Activated CD4-positive, alpha-beta memory T cell treated with anti-CD3 and anti-CD28 coated beads for 36 hours (primary cell): ENCODE results near the gene POLA1. TPM values are rescaled to one million over a fixed set of nuclear protein-coding genes. Genes with fewer than 3 reads are reported as not detected.
"Not testable (repeated sequence)": the region's sequence is repeated elsewhere in the genome, so short reads cannot be mapped to it uniquely, and the experiment has no call there.

Experiments used
- CTCF ChIA-PET: fragments of 350-600 bp; sonication (Branson Sonifier 250); formaldehyde crosslinking; loops from one replicate; lab custom pipeline; 2021; ENCODE audit warnings: antibody characterized with exemption, inconsistent platforms; lab: Charles Lee
- POLR2A ChIA-PET: fragments of 350-600 bp; sonication (Branson Sonifier 250); formaldehyde crosslinking; loops from one replicate; lab custom pipeline; 2021; ENCODE audit warnings: antibody characterized with exemption; lab: Charles Lee
- DNase-seq: peaks from one replicate; pipeline ENCODE4 v3.0.0-alpha.2; 2020
- H3K27ac Mint-ChIP-seq: one replicate; pipeline ENCODE4 v1.8.0; 2021; ENCODE audit warnings: mixed read lengths
- H3K27me3 Mint-ChIP-seq: one replicate; pipeline ENCODE4 v1.8.0; 2021; ENCODE audit warnings: mixed read lengths
- H3K36me3 Mint-ChIP-seq: one replicate; pipeline ENCODE4 v1.8.0; 2021; ENCODE audit warnings: mixed read lengths
- H3K4me1 Mint-ChIP-seq: one replicate; pipeline ENCODE4 v1.8.0; 2021; ENCODE audit warnings: low read depth, mixed read lengths
- H3K4me3 Mint-ChIP-seq: one replicate; pipeline ENCODE4 v1.8.0; 2021; ENCODE audit warnings: mild to moderate bottlenecking, mixed read lengths
- H3K9me3 Mint-ChIP-seq: one replicate; pipeline ENCODE4 v1.8.0; 2021; ENCODE audit warnings: mixed read lengths
- intact Hi-C: fragments of 100-400 bp; cut with micrococcal nuclease; formaldehyde crosslinking; loops from one replicate; pipeline ENCODE4 v1.15.1; 2023
- total RNA-seq, 2 experiments: library from RNA; stranded (reverse); gene quantifications; one replicate each; pipeline ENCODE4 v1.2.3, GENCODE V29; 2021

POLA1 gene
- total RNA-seq = 10 to 100 TPM; 40.9 to 41.7 TPM

- no peaks in the 10 kb centered on the region for H3K9me3 Mint-ChIP-seq
- H3K36me3 Mint-ChIP-seq = peaks cover 16% of the 10 kb centered on the region
- DNase-seq = peak; percentile 89
- H3K4me1 Mint-ChIP-seq = peaks cover 24% of the 10 kb centered on the region
- intact Hi-C loops = loop anchor here (1.0 kb wide), 1 partner anchor 10 kb away; no protein-coding TSS in a partner anchor
- ChIA-PET CTCF (interaction anchor here (1.9 kb wide), 1 partner anchor 298 kb away, joined by 4 read pairs; no protein-coding TSS in a partner anchor), POLR2A (no interaction called here)
- H3K27me3 Mint-ChIP-seq = no peaks in the 10 kb centered on the region
- H3K27ac Mint-ChIP-seq = peak within 1 kb of the TSS; percentile 89
- H3K4me3 Mint-ChIP-seq = peak within 1 kb of the TSS; percentile 87
Observed at GRCh38 chrX:24693453-24694202, at the start of gene POLA1. Gene POLA1, plus strand, starts transcription at chrX:24693918. Its CDS starts 44 bp downstream, at chrX:24693962.

GRCh38 chrX:24646006-24646405 lies 47.7 kb upstream of the POLA1 start:
- H3K9me3 Mint-ChIP-seq = no peaks in the 10 kb centered on the region
- CTCF ChIA-PET = interaction anchor here (1.3 kb wide), 1 partner anchor 31 kb away, joined by 6 read pairs; no protein-coding TSS in a partner anchor

GRCh38 chrX:24646745-24647182 lies 47.0 kb upstream of the POLA1 start:
- H3K9me3 Mint-ChIP-seq = no peaks in the 10 kb centered on the region
- ChIA-PET CTCF (interaction anchor here (1.3 kb wide), 1 partner anchor 30 kb away, joined by 6 read pairs; no protein-coding TSS in a partner anchor), POLR2A (no interaction called here)
- H3K4me1 Mint-ChIP-seq = peaks cover 14% of the 10 kb centered on the region
- H3K27me3 Mint-ChIP-seq = peaks cover 12% of the 10 kb centered on the region
- no peak overlapping the region for H3K27ac Mint-ChIP-seq
- intact Hi-C loops = loop anchor here (5.0 kb wide), 1 partner anchor 36 kb away; no protein-coding TSS in a partner anchor
- peak; percentile 7 for DNase-seq
- peak overlapping the region; percentile 60 for H3K4me3 Mint-ChIP-seq
- no peaks in the 10 kb centered on the region for H3K36me3 Mint-ChIP-seq

More at GRCh38 chrX:24646006-24646405, 47.7 kb upstream of the POLA1 start:
- no peak overlapping the region for H3K27ac Mint-ChIP-seq
- POLR2A ChIA-PET = no interaction called here
- H3K4me1 Mint-ChIP-seq = peaks cover 14% of the 10 kb centered on the region
- no peak overlapping the region for H3K4me3 Mint-ChIP-seq
- H3K27me3 Mint-ChIP-seq = peaks cover 12% of the 10 kb centered on the region
- intact Hi-C loops = loop anchor here (5.0 kb wide), 1 partner anchor 36 kb away; no protein-coding TSS in a partner anchor
- DNase-seq = no peak
- no peaks in the 10 kb centered on the region for H3K36me3 Mint-ChIP-seq

- H3K36me3 Mint-ChIP-seq = no peaks in the 10 kb centered on the region
- H3K4me3 Mint-ChIP-seq = peak within 1 kb of the TSS; percentile 60
- H3K9me3 Mint-ChIP-seq = no peaks in the 10 kb centered on the region
- peak; percentile 71 for DNase-seq
- peaks cover 12% of the 10 kb centered on the region for H3K27me3 Mint-ChIP-seq
- CTCF ChIA-PET = interaction anchor here (1.3 kb wide), 1 partner anchor 29 kb away, joined by 6 read pairs; no protein-coding TSS in a partner anchor
- POLR2A ChIA-PET = no interaction called here
- peaks cover 14% of the 10 kb centered on the region for H3K4me1 Mint-ChIP-seq
- H3K27ac Mint-ChIP-seq = no peak within 1 kb of the TSS
- intact Hi-C loops = loop anchor here (5.0 kb wide), 1 partner anchor 35 kb away; no protein-coding TSS in a partner anchor
Observed at GRCh38 chrX:24647257-24648058, 46.3 kb upstream of the POLA1 start, which contains the start of gene PCYT1B. Gene PCYT1B, minus strand, starts transcription at chrX:24647347. Its CDS starts 242 bp downstream, at chrX:24647105.

- DNase-seq = no peak
- intact Hi-C loops = loop anchor here (5.0 kb wide), 1 partner anchor 34 kb away; no protein-coding TSS in a partner anchor
- H3K27me3 Mint-ChIP-seq = peaks cover 14% of the 10 kb centered on the region
- ChIA-PET POLR2A (no interaction called here), CTCF (no interaction called here)
- no peaks in the 10 kb centered on the region for H3K36me3 Mint-ChIP-seq
- no peaks in the 10 kb centered on the region for H3K9me3 Mint-ChIP-seq
- no peak overlapping the region for H3K27ac Mint-ChIP-seq
- peaks cover 10% of the 10 kb centered on the region for H3K4me1 Mint-ChIP-seq
- H3K4me3 Mint-ChIP-seq = no peak overlapping the region
Observed at GRCh38 chrX:24648495-24648894, 45.2 kb upstream of the POLA1 start.

GRCh38 chrX:24651783-24652182 lies 41.9 kb upstream of the POLA1 start:
- no peak for DNase-seq
- peaks cover 7% of the 10 kb centered on the region for H3K4me1 Mint-ChIP-seq
- ChIA-PET POLR2A (no interaction called here), CTCF (no interaction called here)
- H3K4me3 Mint-ChIP-seq = no peak overlapping the region
- intact Hi-C loops = no loop called here
- no peaks in the 10 kb centered on the region for H3K9me3 Mint-ChIP-seq
- H3K27me3 Mint-ChIP-seq = peaks cover 8% of the 10 kb centered on the region
- no peak overlapping the region for H3K27ac Mint-ChIP-seq
- no peaks in the 10 kb centered on the region for H3K36me3 Mint-ChIP-seq

GRCh38 chrX:24655679-24656078 lies 38.0 kb upstream of the POLA1 start:
- intact Hi-C loops, DNase-seq, POLR2A ChIA-PET, H3K4me3 Mint-ChIP-seq, H3K4me1 Mint-ChIP-seq, H3K27ac Mint-ChIP-seq, H3K36me3 Mint-ChIP-seq, H3K9me3 Mint-ChIP-seq, H3K27me3 Mint-ChIP-seq: not testable (repeated sequence)
- CTCF ChIA-PET = interaction anchor here (0.6 kb wide), 1 partner anchor 70 kb away, joined by 3 read pairs; no protein-coding TSS in a partner anchor

- H3K4me1 Mint-ChIP-seq = no peaks in the 10 kb centered on the region
- no peak overlapping the region for H3K4me3 Mint-ChIP-seq
- POLR2A ChIA-PET = no interaction called here
- no peak for DNase-seq
- H3K36me3 Mint-ChIP-seq = no peaks in the 10 kb centered on the region
- CTCF ChIA-PET = no interaction called here
- no peaks in the 10 kb centered on the region for H3K9me3 Mint-ChIP-seq
- no peak overlapping the region for H3K27ac Mint-ChIP-seq
- intact Hi-C loops = no loop called here
- H3K27me3 Mint-ChIP-seq = peaks cover 2% of the 10 kb centered on the region
Observed at GRCh38 chrX:24657671-24658386, 35.9 kb upstream of the POLA1 start.

GRCh38 chrX:24658421-24658820 lies 35.3 kb upstream of the POLA1 start:
- no peak overlapping the region for H3K27ac Mint-ChIP-seq
- intact Hi-C loops = no loop called here
- CTCF ChIA-PET = no interaction called here

GRCh38 chrX:24659106-24659505 lies 34.6 kb upstream of the POLA1 start:
- ChIA-PET POLR2A (no interaction called here), CTCF (no interaction called here)
- Mint-ChIP-seq H3K4me3 (no peak overlapping the region), H3K27ac (no peak overlapping the region), H3K4me1 (no peaks in the 10 kb centered on the region), H3K9me3 (no peaks in the 10 kb centered on the region), H3K36me3 (no peaks in the 10 kb centered on the region), H3K27me3 (no peaks in the 10 kb centered on the region)
- no peak for DNase-seq
- intact Hi-C loops = no loop called here

More at GRCh38 chrX:24658421-24658820, 35.3 kb upstream of the POLA1 start:
- no peaks in the 10 kb centered on the region for H3K9me3 Mint-ChIP-seq
- H3K36me3 Mint-ChIP-seq = no peaks in the 10 kb centered on the region
- no peak overlapping the region for H3K4me3 Mint-ChIP-seq
- peaks cover under 1% of the 10 kb centered on the region for H3K27me3 Mint-ChIP-seq
- H3K4me1 Mint-ChIP-seq = no peaks in the 10 kb centered on the region
- POLR2A ChIA-PET = no interaction called here
- no peak for DNase-seq

GRCh38 chrX:24659646-24660045 lies 34.1 kb upstream of the POLA1 start:
- intact Hi-C loops = no loop called here
- no peaks in the 10 kb centered on the region for H3K4me1 Mint-ChIP-seq
- no peaks in the 10 kb centered on the region for H3K27me3 Mint-ChIP-seq
- no peak overlapping the region for H3K27ac Mint-ChIP-seq
- no peak overlapping the region for H3K4me3 Mint-ChIP-seq
- ChIA-PET POLR2A (no interaction called here), CTCF (no interaction called here)
- no peaks in the 10 kb centered on the region for H3K9me3 Mint-ChIP-seq
- H3K36me3 Mint-ChIP-seq = no peaks in the 10 kb centered on the region
- DNase-seq = no peak
